GM12891 (cell line): ENCODE measurements around the gene PRPF39.

ENCODE experiments used
- POLR2A ChIP-seq: IDR thresholded peaks from 2 replicates; pipeline ENCODE4 v1.6.1; 2011; ENCODE audit warnings: low read depth, low read length, control low read depth
- POLR2AphosphoS5 ChIP-seq: IDR thresholded peaks from 2 replicates; pipeline ENCODE4 v1.6.1; 2011; ENCODE audit warnings: low read depth, low read length, control low read depth
- SPI1 ChIP-seq: IDR thresholded peaks from 2 replicates; pipeline ENCODE4 v1.6.1; 2011; ENCODE audit warnings: low read depth, low read length, control low read depth
- TAF1 ChIP-seq: IDR thresholded peaks from 2 replicates; pipeline ENCODE4 v1.6.1; 2011; ENCODE audit warnings: low read depth, low read length, control low read depth

DNA sequence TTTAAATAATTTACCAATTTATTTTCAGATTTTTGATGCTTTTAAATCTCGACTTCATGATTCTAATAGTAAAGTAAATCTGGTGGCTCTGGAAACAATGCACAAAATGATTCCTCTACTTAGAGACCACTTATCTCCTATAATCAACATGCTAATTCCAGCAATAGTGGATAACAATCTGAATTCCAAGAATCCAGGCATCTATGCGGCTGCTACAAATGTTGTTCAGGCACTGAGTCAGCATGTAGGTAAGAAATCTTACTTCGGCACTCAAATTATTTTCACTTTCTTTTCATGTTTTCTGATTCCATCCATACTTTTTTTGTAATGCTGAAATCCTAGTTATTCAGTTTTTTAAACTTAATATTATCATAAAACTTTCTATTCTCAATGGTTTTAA is 15.5 kb upstream of the PRPF39 start:
- TF ChIP-seq POLR2A (no peak), POLR2AphosphoS5 (no peak), TAF1 (no peak), SPI1 (no peak)
